Lower leg skin (tissue), 4 donors: ENCODE measurements around the gene ANO10. TPM values are rescaled to one million over a fixed set of nuclear protein-coding genes. Genes with fewer than 3 reads are reported as not detected.

Experiments used
- DNase-seq, 2 donors: peaks; one replicate each; pipeline ENCODE4 v3.0.0-alpha.2; 2019; ENCODE audit warnings: low spot score in 2 of 2
- H3K4me3 ChIP-seq: fragments of 200-600 bp; sonication (generic); 2 replicates; pipeline ENCODE4 v1.5.1; 2017; ENCODE audit warnings: mild to moderate bottlenecking, low read depth; ENCODE audit not compliant: poor library complexity, severe bottlenecking
- POLR2A ChIP-seq, 2 donors: fragments of 450-650 bp; IDR thresholded peaks; one replicate each; pipeline ENCODE4 v1.6.1; 2016 to 2017; ENCODE audit warnings: antibody characterized with exemption in 2 of 2, mild to moderate bottlenecking in 1 of 2, moderate library complexity in 1 of 2
- whole genome bisulfite sequencing, 2 donors: methylation state at CpG; one replicate each; pipeline ENCODE4 v1.1.5; 2018; 5-methylcytosine and 5-hydroxymethylcytosine counted together
- intact Hi-C: fragments of 100-400 bp; cut with DNase I; formaldehyde crosslinking; loops from one replicate; pipeline ENCODE4 v1.15.0; 2023; ENCODE audit warnings: low total_unique reads
- total RNA-seq, 4 donors: library from RNA; depleted of rRNA; stranded (reverse); fragments of >200 nt; gene quantifications; one replicate each; pipeline ENCODE4 v1.1.0, GENCODE V29; 2016
- TF ChIP-seq, protein P1 (sequence below), 3 donors: fragments of 450-650 bp; IDR thresholded peaks; one replicate each; pipeline ENCODE4 v1.5.1; 2016; ENCODE audit warnings: antibody characterized with exemption in 3 of 3, mild to moderate bottlenecking in 3 of 3, moderate library complexity in 2 of 3

ANO10 gene
- total RNA-seq, 4 donors from 2014 or later: 31.6 to 41.5 (median 37.5) TPM

DNA sequence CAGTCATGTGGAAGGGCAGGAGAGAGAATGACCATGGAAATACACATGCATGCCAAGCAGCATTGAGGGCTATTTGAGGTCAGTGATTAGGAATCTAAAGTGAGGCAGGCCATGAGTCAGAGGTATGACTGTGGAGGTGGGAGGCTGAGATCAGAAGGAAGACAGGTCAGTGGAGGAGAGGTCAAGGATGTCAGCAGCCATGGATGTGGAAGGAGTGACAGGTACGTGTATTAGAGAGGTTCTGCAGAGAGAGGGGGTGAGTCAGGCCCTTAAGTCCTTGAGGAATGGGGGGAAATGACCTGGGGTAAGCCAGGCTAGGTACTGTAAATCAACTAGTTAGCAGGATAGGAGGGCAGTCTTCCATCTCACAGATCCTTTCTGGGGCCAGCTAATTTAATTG is 166.6 kb downstream of the ANO10 start:
- TF ChIP-seq, protein P1, sequence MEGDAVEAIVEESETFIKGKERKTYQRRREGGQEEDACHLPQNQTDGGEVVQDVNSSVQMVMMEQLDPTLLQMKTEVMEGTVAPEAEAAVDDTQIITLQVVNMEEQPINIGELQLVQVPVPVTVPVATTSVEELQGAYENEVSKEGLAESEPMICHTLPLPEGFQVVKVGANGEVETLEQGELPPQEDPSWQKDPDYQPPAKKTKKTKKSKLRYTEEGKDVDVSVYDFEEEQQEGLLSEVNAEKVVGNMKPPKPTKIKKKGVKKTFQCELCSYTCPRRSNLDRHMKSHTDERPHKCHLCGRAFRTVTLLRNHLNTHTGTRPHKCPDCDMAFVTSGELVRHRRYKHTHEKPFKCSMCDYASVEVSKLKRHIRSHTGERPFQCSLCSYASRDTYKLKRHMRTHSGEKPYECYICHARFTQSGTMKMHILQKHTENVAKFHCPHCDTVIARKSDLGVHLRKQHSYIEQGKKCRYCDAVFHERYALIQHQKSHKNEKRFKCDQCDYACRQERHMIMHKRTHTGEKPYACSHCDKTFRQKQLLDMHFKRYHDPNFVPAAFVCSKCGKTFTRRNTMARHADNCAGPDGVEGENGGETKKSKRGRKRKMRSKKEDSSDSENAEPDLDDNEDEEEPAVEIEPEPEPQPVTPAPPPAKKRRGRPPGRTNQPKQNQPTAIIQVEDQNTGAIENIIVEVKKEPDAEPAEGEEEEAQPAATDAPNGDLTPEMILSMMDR (IDR thresholded peaks at IDR 0.05): peak in 1 of 3 donors; percentile 62
- TF ChIP-seq POLR2A (IDR thresholded peaks at IDR 0.05): no peak
- H3K4me3 ChIP-seq: no peak overlapping the region
- DNase-seq: no peak
- intact Hi-C loops: no loop called here
- WGBS, 2 donors: 69 to 83% methylated on average over 1 of the region's 1 CpG

DNA sequence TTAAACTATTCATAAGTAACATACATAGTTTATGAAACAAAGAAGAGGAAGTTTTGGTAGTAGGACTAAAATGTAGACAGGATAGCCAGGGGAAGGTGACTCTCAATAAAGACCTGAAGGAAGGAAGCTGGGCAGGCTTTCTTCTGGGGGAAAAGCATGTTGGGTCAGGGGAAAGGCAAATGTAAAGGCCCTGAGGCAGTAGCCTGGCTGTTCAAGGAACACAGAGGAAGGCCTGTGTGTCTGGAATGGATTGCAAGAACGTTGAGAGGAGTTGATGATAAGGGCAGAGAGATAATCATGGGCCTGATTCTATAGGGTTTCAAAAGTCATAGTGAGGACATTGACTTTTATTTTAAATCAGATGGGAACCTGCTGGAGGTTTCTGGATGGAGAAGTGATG is 167.8 kb downstream of the ANO10 start:
- intact Hi-C loops: no loop called here
- 76 to 77% methylated on average over 1 of the region's 1 CpG for WGBS, 2 donors
- H3K4me3 ChIP-seq: no peak overlapping the region

DNA sequence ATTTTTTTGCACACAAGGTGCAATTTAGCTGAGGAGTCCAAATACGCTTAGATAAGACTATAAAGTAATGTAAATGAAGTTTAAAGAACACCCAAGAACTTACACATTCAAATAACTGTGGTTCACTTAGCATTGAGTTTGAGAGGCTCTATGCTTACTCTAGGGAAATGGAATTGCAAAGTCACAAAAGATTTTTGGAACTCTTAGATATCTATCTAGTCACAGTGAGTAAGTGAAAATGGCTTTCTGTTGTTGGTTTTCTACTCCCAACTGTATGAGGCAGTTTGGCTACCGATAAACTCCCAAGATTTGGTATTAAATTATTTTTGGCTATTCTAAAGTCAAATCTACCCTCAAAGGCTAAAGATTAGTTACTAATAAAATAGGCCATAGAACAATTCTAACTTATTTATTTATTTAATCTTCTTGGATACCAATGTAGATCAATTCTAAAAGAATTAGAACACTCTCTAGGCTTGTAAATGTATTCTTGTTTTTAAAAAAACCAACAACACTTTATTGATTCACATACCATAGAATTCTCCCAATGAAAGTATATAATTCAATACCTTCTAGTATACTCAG is 170.0 kb downstream of the ANO10 start:
- intact Hi-C loops: no loop called here
- WGBS, 2 donors: 96 to 97% methylated on average over 2 of the region's 2 CpGs
- no peak overlapping the region for H3K4me3 ChIP-seq
- no peak for TF ChIP-seq POLR2A (IDR thresholded peaks at IDR 0.05)
- TF ChIP-seq, protein P1 (IDR thresholded peaks at IDR 0.05): no peak
- DNase-seq: no peak

More for the DNA sequence above, 167.8 kb downstream of the ANO10 start:
- no peak for DNase-seq
- TF ChIP-seq, protein P1 (IDR thresholded peaks at IDR 0.05): no peak
- TF ChIP-seq POLR2A (IDR thresholded peaks at IDR 0.05): no peak

DNA sequence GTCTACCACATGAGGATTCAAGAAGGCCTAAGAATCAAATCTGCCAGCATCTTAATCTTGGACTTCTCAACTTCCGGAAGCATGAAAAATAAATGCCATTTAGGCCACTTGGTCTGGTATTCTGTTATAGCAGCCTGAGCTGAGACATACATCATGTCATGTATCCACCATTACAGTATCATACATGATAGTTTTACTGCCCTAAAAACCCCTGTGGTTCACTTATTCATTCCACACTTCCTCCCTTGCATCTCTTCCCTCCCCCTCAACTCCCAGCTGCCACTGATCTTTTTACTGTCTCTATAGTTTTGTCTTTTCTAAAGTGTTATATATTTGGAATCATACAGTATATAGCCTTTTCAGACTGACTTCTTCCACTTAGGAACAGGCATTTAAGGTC is 173.7 kb downstream of the ANO10 start:
- no peak for DNase-seq
- TF ChIP-seq, protein P1 (IDR thresholded peaks at IDR 0.05): no peak
- TF ChIP-seq POLR2A (IDR thresholded peaks at IDR 0.05): no peak
- intact Hi-C loops: no loop called here

DNA sequence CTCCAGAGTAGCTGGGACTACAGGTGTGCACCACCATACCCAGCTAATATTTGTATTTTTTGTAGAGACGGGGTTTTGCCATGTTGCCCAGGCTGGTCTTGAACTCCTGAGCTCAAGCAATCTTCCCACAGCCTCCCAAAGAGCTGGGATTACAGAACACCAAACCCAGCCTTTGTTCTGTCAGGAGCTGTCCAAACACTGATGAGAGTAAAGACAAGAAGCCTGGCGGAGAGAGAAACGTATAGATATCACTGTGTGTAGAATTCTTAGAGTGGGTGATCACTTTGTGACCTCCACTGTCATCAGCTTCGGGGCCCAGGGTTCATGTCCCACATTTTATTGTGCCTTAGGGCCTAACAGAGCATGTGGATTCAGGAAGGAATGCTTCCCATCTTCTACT is 176.0 kb downstream of the ANO10 start:
- TF ChIP-seq, protein P1 (IDR thresholded peaks at IDR 0.05): no peak
- TF ChIP-seq POLR2A (IDR thresholded peaks at IDR 0.05): no peak
- intact Hi-C loops: no loop called here
- H3K4me3 ChIP-seq: no peak overlapping the region
- no peak for DNase-seq
- WGBS, 2 donors: 62 to 72% methylated on average over 4 of the region's 4 CpGs

More for the DNA sequence above, 173.7 kb downstream of the ANO10 start:
- H3K4me3 ChIP-seq: no peak overlapping the region
- WGBS, 2 donors: 96 to 100% methylated on average over 1 of the region's 1 CpG

DNA sequence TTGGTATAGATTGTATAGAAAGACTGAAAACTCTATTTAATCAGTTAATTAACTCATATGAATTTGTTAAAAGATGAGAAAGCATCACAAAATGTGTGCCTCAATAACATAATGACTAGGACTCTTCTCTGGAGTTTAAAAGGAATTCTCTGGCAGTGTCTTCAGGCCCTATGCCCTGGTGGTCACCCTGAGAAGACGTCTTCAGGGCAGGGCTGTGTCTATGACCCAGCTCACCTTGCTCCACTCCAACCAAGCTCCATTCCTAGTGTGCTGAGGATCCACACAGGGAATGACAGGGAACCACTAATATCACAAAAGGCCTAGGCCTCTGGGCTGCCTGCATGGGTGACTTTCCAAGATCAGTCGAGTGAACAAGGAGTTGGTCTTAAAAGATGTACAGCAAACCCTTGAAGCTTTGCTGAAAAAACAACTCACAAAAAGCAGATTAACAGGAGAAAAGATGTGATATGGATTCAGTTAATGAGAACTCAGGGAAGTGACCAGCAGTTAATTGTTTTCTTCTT is 178.9 kb downstream of the ANO10 start:
- H3K4me3 ChIP-seq: no peak overlapping the region
- TF ChIP-seq POLR2A (IDR thresholded peaks at IDR 0.05): no peak
- TF ChIP-seq, protein P1 (IDR thresholded peaks at IDR 0.05): no peak
- DNase-seq: no peak
- 95 to 96% methylated on average over 2 of the region's 2 CpGs for WGBS, 2 donors
- intact Hi-C loops: no loop called here
